ENCODE data around the gene PIK3R1. TPM values are rescaled to one million over a fixed set of nuclear protein-coding genes. Genes with fewer than 3 reads are reported as not detected.

The PIK3R1 gene
- total RNA-seq, 1 experiment from 2014 or later: 47.8 TPM

- no peak overlapping the region for H3K27ac Mint-ChIP-seq (ENCODE audit: unreplicated experiment)
- intact Hi-C loops (cut with micrococcal nuclease; ENCODE audit: unreplicated experiment): loop anchor here (5.0 kb wide), 1 partner anchor 1021 kb away; no protein-coding TSS in a partner anchor
- peaks cover 15% of the 10 kb centered on the region for H3K36me3 Mint-ChIP-seq (ENCODE audit: insufficient read depth, unreplicated experiment)
Measured at GRCh38 chr5:68268101-68268851, 52.7 kb downstream of the PIK3R1 start.

GRCh38 chr5:68268852-68269130 is 53.2 kb downstream of the PIK3R1 start:
- H3K4me3 ChIP-seq (ENCODE audit: low read depth, low read length): no peak overlapping the region
- intact Hi-C loops (cut with micrococcal nuclease; ENCODE audit: unreplicated experiment): loop anchor here (5.0 kb wide), 1 partner anchor 1021 kb away; no protein-coding TSS in a partner anchor
- Mint-ChIP-seq H3K27ac (ENCODE audit: unreplicated experiment) (no peak overlapping the region), H3K4me1 (ENCODE audit: low read depth, unreplicated experiment) (no peaks in the 10 kb centered on the region), H3K9me3 (ENCODE audit: unreplicated experiment) (no peaks in the 10 kb centered on the region), H3K4me3 (ENCODE audit: unreplicated experiment) (no peak overlapping the region), H3K27me3 (ENCODE audit: insufficient read depth, unreplicated experiment) (no peaks in the 10 kb centered on the region), H3K36me3 (ENCODE audit: insufficient read depth, unreplicated experiment) (peaks cover 20% of the 10 kb centered on the region)
- ChIA-PET CTCF (no interaction called here), POLR2A (no interaction called here)
- H3K36me3 ChIP-seq (ENCODE audit: control insufficient read depth, insufficient read depth, low read length): no peaks in the 10 kb centered on the region; the same call in 1 of the 2 replicates
- no peaks in the 10 kb centered on the region for H3K27me3 ChIP-seq (replicated peaks; ENCODE audit: control insufficient read depth, insufficient read depth, low read length)
- H3K4me1 ChIP-seq: peaks cover 5% of the 10 kb centered on the region; the same call in 1 of the 2 replicates
- BruUV-seq (replicated peaks): no TSS peak
- no peaks in the 10 kb centered on the region for H3K9me3 ChIP-seq
- TF ChIP-seq CTCF (IDR thresholded peaks at IDR 0.05; ENCODE audit: insufficient read depth in 1 of 2, low read depth in 1 of 2, low read length in 1 of 2, severe bottlenecking in 1 of 2, unreplicated experiment in 1 of 2): no peak
- no peak for DNase-seq

More at GRCh38 chr5:68268101-68268851, 52.7 kb downstream of the PIK3R1 start:
- TF ChIP-seq CTCF (IDR thresholded peaks at IDR 0.05; ENCODE audit: insufficient read depth in 1 of 2, low read depth in 1 of 2, low read length in 1 of 2, severe bottlenecking in 1 of 2, unreplicated experiment in 1 of 2): no peak
- Mint-ChIP-seq H3K27me3 (ENCODE audit: insufficient read depth, unreplicated experiment) (no peaks in the 10 kb centered on the region), H3K9me3 (ENCODE audit: unreplicated experiment) (no peaks in the 10 kb centered on the region), H3K4me3 (ENCODE audit: unreplicated experiment) (no peak overlapping the region), H3K4me1 (ENCODE audit: low read depth, unreplicated experiment) (no peaks in the 10 kb centered on the region)
- POLR2A ChIA-PET: no interaction called here
- CTCF ChIA-PET: no interaction called here
- H3K4me1 ChIP-seq: peaks cover 9% of the 10 kb centered on the region; the same call in 1 of the 2 replicates
- BruUV-seq (replicated peaks): no TSS peak
- H3K36me3 ChIP-seq (ENCODE audit: control insufficient read depth, insufficient read depth, low read length): no peaks in the 10 kb centered on the region; the same call in 1 of the 2 replicates
- DNase-seq: no peak
- no peak overlapping the region for H3K4me3 ChIP-seq (ENCODE audit: low read depth, low read length)
- no peaks in the 10 kb centered on the region for H3K9me3 ChIP-seq
- H3K27me3 ChIP-seq (replicated peaks; ENCODE audit: control insufficient read depth, insufficient read depth, low read length): no peaks in the 10 kb centered on the region

- Histone ChIP-seq H3K9me3 (no peaks in the 10 kb centered on the region), H3K4me3 (ENCODE audit: low read depth, low read length) (no peak overlapping the region), H3K4me1 (no peaks in the 10 kb centered on the region), H3K36me3 (ENCODE audit: control insufficient read depth, insufficient read depth, low read length) (no peaks in the 10 kb centered on the region; the same call in 1 of the 2 replicates), H3K27me3 (replicated peaks; ENCODE audit: control insufficient read depth, insufficient read depth, low read length) (no peaks in the 10 kb centered on the region)
- peaks cover 29% of the 10 kb centered on the region for H3K36me3 Mint-ChIP-seq (ENCODE audit: insufficient read depth, unreplicated experiment)
- H3K4me3 Mint-ChIP-seq (ENCODE audit: unreplicated experiment): no peak overlapping the region
- H3K9me3 Mint-ChIP-seq (ENCODE audit: unreplicated experiment): no peaks in the 10 kb centered on the region
- no peak for TF ChIP-seq CTCF (IDR thresholded peaks at IDR 0.05; ENCODE audit: insufficient read depth in 1 of 2, low read depth in 1 of 2, low read length in 1 of 2, severe bottlenecking in 1 of 2, unreplicated experiment in 1 of 2)
- DNase-seq: no peak
- ChIA-PET POLR2A (no interaction called here), CTCF (interaction anchor here (0.6 kb wide), 1 partner anchor 110 kb away, joined by 5 read pairs; no protein-coding TSS in a partner anchor)
- H3K27ac Mint-ChIP-seq (ENCODE audit: unreplicated experiment): no peak overlapping the region
- intact Hi-C loops (cut with micrococcal nuclease; ENCODE audit: unreplicated experiment): loop anchor here (5.0 kb wide), 1 partner anchor 1023 kb away; no protein-coding TSS in a partner anchor
- no TSS peak for BruUV-seq (replicated peaks)
- H3K4me1 Mint-ChIP-seq (ENCODE audit: low read depth, unreplicated experiment): no peaks in the 10 kb centered on the region
- H3K27me3 Mint-ChIP-seq (ENCODE audit: insufficient read depth, unreplicated experiment): no peaks in the 10 kb centered on the region
Measured at GRCh38 chr5:68269820-68270219, 54.3 kb downstream of the PIK3R1 start.
